Mammary epithelial cell (primary cell): ENCODE measurements around the gene LIFR.

Experiments used
- EZH2 ChIP-seq: IDR thresholded peaks from 2 replicates; pipeline ENCODE4 v1.6.1; 2012; ENCODE audit warnings: low read length, inconsistent platforms, borderline replicate concordance
- TF ChIP-seq, protein P1 (sequence below), 2 donors: IDR thresholded peaks in 1 of 2; conservative IDR thresholded peaks in 1 of 2; 2 replicates each; pipeline ENCODE4 v1.5.1; 2011 to 2012; ENCODE audit warnings: inconsistent platforms in 2 of 2, low read length in 2 of 2, mild to moderate bottlenecking in 2 of 2, control low read depth in 1 of 2, low read depth in 1 of 2; ENCODE audit not compliant: insufficient read depth in 1 of 2; ENCODE audit errors: extremely low read depth in 1 of 2

GRCh38 chr5:38446029-38446522, 110.4 kb downstream of the LIFR start:
- TF ChIP-seq, protein P1, sequence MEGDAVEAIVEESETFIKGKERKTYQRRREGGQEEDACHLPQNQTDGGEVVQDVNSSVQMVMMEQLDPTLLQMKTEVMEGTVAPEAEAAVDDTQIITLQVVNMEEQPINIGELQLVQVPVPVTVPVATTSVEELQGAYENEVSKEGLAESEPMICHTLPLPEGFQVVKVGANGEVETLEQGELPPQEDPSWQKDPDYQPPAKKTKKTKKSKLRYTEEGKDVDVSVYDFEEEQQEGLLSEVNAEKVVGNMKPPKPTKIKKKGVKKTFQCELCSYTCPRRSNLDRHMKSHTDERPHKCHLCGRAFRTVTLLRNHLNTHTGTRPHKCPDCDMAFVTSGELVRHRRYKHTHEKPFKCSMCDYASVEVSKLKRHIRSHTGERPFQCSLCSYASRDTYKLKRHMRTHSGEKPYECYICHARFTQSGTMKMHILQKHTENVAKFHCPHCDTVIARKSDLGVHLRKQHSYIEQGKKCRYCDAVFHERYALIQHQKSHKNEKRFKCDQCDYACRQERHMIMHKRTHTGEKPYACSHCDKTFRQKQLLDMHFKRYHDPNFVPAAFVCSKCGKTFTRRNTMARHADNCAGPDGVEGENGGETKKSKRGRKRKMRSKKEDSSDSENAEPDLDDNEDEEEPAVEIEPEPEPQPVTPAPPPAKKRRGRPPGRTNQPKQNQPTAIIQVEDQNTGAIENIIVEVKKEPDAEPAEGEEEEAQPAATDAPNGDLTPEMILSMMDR (conservative IDR thresholded peaks at IDR 0.05 in 1 of 2, IDR thresholded peaks at IDR 0.05 in 1 of 2; ENCODE audit: extremely low read depth in 1 of 2, insufficient read depth in 1 of 2, low read depth in 1 of 2, low read length in 2 of 2): no peak
- TF ChIP-seq EZH2: no peak
